Mucosa of stomach (tissue), 1 donor: Measurements from ENCODE around the gene ANO1.

Experiments
- H3K27me3 ChIP-seq: one replicate; pipeline ENCODE4 v1.7.0; 2013; ENCODE audit warnings: mild to moderate bottlenecking, low read length; ENCODE audit not compliant: control insufficient read depth, insufficient read depth
- H3K36me3 ChIP-seq: one replicate; pipeline ENCODE4 v1.7.0; 2013; ENCODE audit warnings: low read length; ENCODE audit not compliant: control insufficient read depth, insufficient read depth
- H3K4me1 ChIP-seq: one replicate; pipeline ENCODE4 v1.7.0; 2013; ENCODE audit warnings: mild to moderate bottlenecking, low read length; ENCODE audit not compliant: control insufficient read depth, insufficient read depth
- H3K4me3 ChIP-seq: one replicate; pipeline ENCODE4 v1.7.0; 2013; ENCODE audit warnings: low read length
- H3K9ac ChIP-seq: one replicate; pipeline ENCODE4 v1.7.0; 2013; ENCODE audit warnings: mild to moderate bottlenecking, low read length, moderate library complexity
- H3K9me3 ChIP-seq: one replicate; pipeline ENCODE4 v1.7.0; 2013; ENCODE audit warnings: mild to moderate bottlenecking, low read length, moderate library complexity; ENCODE audit not compliant: control insufficient read depth
- donor health status: Pancreatic carcinoma.

The ANO1 gene

GRCh38 chr11:70127653-70128434 lies 49.7 kb downstream of the ANO1 start:
- H3K9me3 ChIP-seq = no peaks in the 10 kb centered on the region
- peaks cover 10% of the 10 kb centered on the region for H3K4me1 ChIP-seq
- H3K9ac ChIP-seq = no peak overlapping the region
- H3K4me3 ChIP-seq = no peak overlapping the region
- peaks cover 5% of the 10 kb centered on the region for H3K36me3 ChIP-seq
- H3K27me3 ChIP-seq = no peaks in the 10 kb centered on the region

GRCh38 chr11:70128435-70128906 lies 50.4 kb downstream of the ANO1 start:
- Histone ChIP-seq H3K9me3 (no peaks in the 10 kb centered on the region), H3K4me1 (peaks cover 10% of the 10 kb centered on the region), H3K36me3 (peaks cover 5% of the 10 kb centered on the region)

GRCh38 chr11:70129051-70129592 lies 51.0 kb downstream of the ANO1 start:
- Histone ChIP-seq H3K4me1 (peaks cover 10% of the 10 kb centered on the region), H3K4me3 (no peak overlapping the region), H3K36me3 (peaks cover 3% of the 10 kb centered on the region), H3K27me3 (no peaks in the 10 kb centered on the region), H3K9me3 (no peaks in the 10 kb centered on the region), H3K9ac (no peak overlapping the region)

More at GRCh38 chr11:70128435-70128906, 50.4 kb downstream of the ANO1 start:
- Histone ChIP-seq H3K9ac (no peak overlapping the region), H3K27me3 (no peaks in the 10 kb centered on the region), H3K4me3 (no peak overlapping the region)

- peaks cover 10% of the 10 kb centered on the region for H3K4me1 ChIP-seq
- H3K9me3 ChIP-seq = no peaks in the 10 kb centered on the region
- H3K36me3 ChIP-seq = peaks cover 1% of the 10 kb centered on the region
- H3K9ac ChIP-seq = no peak overlapping the region
- no peaks in the 10 kb centered on the region for H3K27me3 ChIP-seq
- H3K4me3 ChIP-seq = no peak overlapping the region
Observed at GRCh38 chr11:70130636-70131035, 52.5 kb downstream of the ANO1 start.

- H3K9ac ChIP-seq = no peak overlapping the region
- H3K4me3 ChIP-seq = no peak overlapping the region
- peaks cover 6% of the 10 kb centered on the region for H3K36me3 ChIP-seq
- no peaks in the 10 kb centered on the region for H3K9me3 ChIP-seq
- H3K4me1 ChIP-seq = peaks cover 10% of the 10 kb centered on the region
- H3K27me3 ChIP-seq = no peaks in the 10 kb centered on the region
Observed at GRCh38 chr11:70131606-70132190, 53.6 kb downstream of the ANO1 start.

- H3K27me3 ChIP-seq = no peaks in the 10 kb centered on the region
- no peaks in the 10 kb centered on the region for H3K9me3 ChIP-seq
- peaks cover 6% of the 10 kb centered on the region for H3K36me3 ChIP-seq
- no peak overlapping the region for H3K4me3 ChIP-seq
- peaks cover 10% of the 10 kb centered on the region for H3K4me1 ChIP-seq
- H3K9ac ChIP-seq = no peak overlapping the region
Observed at GRCh38 chr11:70132641-70133040, 54.5 kb downstream of the ANO1 start.

- Histone ChIP-seq H3K9ac (no peak overlapping the region), H3K4me3 (no peak overlapping the region), H3K9me3 (no peaks in the 10 kb centered on the region), H3K4me1 (no peaks in the 10 kb centered on the region), H3K36me3 (peaks cover 6% of the 10 kb centered on the region), H3K27me3 (no peaks in the 10 kb centered on the region)
Observed at GRCh38 chr11:70133771-70134335, 55.7 kb downstream of the ANO1 start.

- Histone ChIP-seq H3K36me3 (peaks cover 6% of the 10 kb centered on the region), H3K27me3 (no peaks in the 10 kb centered on the region), H3K9me3 (no peaks in the 10 kb centered on the region), H3K9ac (no peak overlapping the region), H3K4me1 (no peaks in the 10 kb centered on the region), H3K4me3 (no peak overlapping the region)
Observed at GRCh38 chr11:70134490-70134889, 56.4 kb downstream of the ANO1 start.

- Histone ChIP-seq H3K9me3 (no peaks in the 10 kb centered on the region), H3K9ac (no peak overlapping the region), H3K27me3 (no peaks in the 10 kb centered on the region), H3K36me3 (peaks cover 6% of the 10 kb centered on the region), H3K4me1 (peaks cover under 1% of the 10 kb centered on the region), H3K4me3 (no peak overlapping the region)
Observed at GRCh38 chr11:70135142-70135541, 57.0 kb downstream of the ANO1 start.

GRCh38 chr11:70135625-70136059 lies 57.5 kb downstream of the ANO1 start:
- Histone ChIP-seq H3K4me3 (no peak overlapping the region), H3K36me3 (peaks cover 6% of the 10 kb centered on the region), H3K4me1 (peaks cover 5% of the 10 kb centered on the region)

GRCh38 chr11:70137383-70137782 lies 59.3 kb downstream of the ANO1 start:
- no peaks in the 10 kb centered on the region for H3K27me3 ChIP-seq
- H3K9me3 ChIP-seq = no peaks in the 10 kb centered on the region
- peaks cover 23% of the 10 kb centered on the region for H3K4me1 ChIP-seq
- no peak overlapping the region for H3K9ac ChIP-seq
- H3K4me3 ChIP-seq = no peak overlapping the region
- peaks cover 6% of the 10 kb centered on the region for H3K36me3 ChIP-seq

More at GRCh38 chr11:70135625-70136059, 57.5 kb downstream of the ANO1 start:
- no peaks in the 10 kb centered on the region for H3K9me3 ChIP-seq
- H3K9ac ChIP-seq = no peak overlapping the region
- H3K27me3 ChIP-seq = no peaks in the 10 kb centered on the region

GRCh38 chr11:70138403-70138802 lies 60.3 kb downstream of the ANO1 start:
- H3K4me3 ChIP-seq = no peak overlapping the region
- no peaks in the 10 kb centered on the region for H3K27me3 ChIP-seq
- no peaks in the 10 kb centered on the region for H3K9me3 ChIP-seq
- peaks cover 28% of the 10 kb centered on the region for H3K4me1 ChIP-seq
- peaks cover 6% of the 10 kb centered on the region for H3K36me3 ChIP-seq
- H3K9ac ChIP-seq = no peak overlapping the region
